CD4-positive, alpha-beta T cell treated with Interleukin-17A for 4 hours (primary cell): ENCODE measurements around the gene HMCN1.

Experiments used
- DNase-seq: peaks from one replicate; pipeline ENCODE4 v3.0.0-alpha.2; 2020; ENCODE audit warnings: mixed read lengths

HMCN1 gene

GRCh38 chr1:185733818-185734735 is at the start of gene HMCN1:
HMCN1 (plus strand) TSS chr1:185734391; CDS start chr1:185734780, 389 bp downstream.
- peak; percentile 12 for DNase-seq

DNA sequence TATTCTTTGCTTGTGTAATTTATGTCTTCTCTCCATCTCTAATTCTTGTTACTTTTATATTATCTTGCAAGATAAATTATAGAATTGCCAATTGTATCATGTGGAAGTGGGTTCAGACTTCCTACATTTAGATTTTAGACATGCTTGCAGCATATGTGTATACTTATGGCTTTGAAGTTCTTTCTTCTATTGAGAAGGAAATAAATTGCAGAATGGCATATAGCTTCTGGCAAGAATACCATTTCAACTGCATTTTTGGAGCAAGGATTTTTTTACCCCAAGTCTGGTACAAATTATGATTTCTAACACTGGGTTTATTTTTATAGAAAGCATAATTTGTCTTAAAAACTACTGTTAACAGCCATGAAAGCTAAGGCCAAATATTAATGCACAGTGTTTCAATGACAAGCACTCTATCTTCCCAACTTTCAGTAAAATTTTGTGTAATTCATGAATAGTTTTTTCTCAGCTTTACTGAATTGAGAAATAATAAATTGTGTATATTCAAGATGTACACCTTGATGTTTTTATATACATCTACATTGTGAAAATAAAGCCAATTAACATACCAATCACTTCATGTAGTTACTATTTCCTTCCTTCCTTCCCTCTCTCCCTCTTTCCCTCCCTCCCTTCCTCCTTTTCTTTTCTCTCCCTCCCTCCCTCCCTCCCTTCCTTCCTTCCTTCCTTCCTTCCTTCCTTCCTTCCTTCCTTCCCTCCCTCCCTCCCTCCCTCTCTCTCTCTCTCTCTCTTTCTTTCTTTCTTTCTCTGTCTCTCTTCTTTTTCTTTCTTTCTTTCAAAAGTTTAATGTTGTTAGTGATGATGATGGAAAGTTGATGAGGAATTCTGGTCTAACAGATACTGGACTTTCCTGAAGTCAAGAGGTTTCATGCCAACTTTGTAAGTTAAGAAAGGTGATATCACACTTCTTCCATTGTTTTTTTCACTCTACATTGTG is 47.1 kb upstream of the HMCN1 start:
- DNase-seq = no peak

GRCh38 chr1:185690527-185690926 is 43.7 kb upstream of the HMCN1 start:
- DNase-seq = no peak

DNA sequence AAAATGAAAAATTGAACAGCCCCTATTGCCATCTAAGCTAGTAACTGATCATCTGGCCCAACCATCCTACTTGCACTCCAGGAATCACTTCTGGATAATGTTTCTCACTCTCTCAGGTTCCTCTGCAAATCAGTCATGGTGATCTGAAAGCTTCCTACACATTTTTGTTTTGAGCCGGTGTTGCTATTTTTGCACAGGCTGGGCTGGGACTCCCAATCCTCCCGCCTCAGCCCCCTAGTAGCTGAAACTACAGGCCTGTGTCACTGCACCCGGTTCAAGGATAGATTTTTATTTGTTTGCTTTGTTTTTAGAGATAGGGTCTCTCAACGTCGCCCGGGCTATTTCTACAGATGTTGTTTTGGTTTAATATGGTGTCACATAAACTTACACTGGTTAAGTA is 40.5 kb upstream of the HMCN1 start:
- no peak for DNase-seq

- DNase-seq = peak; percentile 27
These were observed 40.1 kb upstream of the HMCN1 start for GRCh38 chr1:185694081-185694480.

- DNase-seq = no peak
These were observed 38.9 kb upstream of the HMCN1 start for GRCh38 chr1:185695299-185695698.

DNA sequence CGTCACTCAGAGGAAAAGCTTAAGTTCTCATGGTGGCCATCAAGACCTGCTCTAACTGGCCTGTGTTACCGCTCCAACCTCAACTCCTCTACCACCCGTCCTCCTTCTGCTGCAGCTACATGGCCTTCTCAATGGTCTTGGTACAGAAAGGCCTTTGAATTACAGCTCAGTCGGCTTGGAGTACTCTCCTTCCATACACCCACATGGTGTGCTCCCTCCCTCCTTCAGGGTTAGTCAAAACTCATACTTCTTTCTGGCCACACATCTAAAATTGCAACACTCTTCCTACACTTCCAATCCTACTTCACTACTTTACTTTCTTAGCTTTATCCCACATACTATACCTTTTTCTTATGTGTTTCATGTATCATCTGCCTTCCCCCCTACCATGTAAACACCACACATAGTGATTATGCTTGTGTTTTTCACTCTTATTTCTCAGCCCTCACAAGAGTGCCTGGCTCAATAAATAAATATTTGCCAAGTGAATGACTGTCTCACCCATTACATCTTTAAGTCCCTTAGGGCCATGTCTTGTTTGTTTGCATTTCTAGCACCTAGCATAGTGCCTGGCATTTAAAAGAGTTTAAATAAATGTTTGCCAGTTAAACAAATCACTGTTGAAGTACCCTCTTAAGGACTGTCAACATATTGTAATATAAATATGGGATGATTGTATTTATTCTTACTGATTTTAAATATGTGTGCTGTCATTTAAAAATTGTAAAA is 37.6 kb upstream of the HMCN1 start:
- no peak for DNase-seq

DNA sequence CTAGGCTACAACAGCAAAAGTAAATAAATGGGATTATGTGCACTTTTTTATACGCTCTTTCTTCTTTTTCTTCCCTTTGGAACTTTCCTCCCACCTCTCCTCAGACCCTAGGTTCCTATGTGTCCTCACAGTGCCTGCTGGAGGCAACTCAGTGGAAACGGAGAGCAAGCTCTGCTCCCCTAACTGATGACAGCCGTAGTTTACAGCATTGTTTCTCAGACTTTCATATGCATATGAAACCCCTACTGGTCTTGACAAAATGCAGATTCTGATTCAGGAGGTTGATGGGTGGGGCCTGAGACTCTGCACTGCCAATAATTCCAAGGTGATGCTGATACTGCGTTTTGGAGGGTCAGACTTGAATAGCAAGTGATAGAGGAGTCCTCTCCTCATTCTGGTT is 34.3 kb upstream of the HMCN1 start:
- DNase-seq = no peak

DNA sequence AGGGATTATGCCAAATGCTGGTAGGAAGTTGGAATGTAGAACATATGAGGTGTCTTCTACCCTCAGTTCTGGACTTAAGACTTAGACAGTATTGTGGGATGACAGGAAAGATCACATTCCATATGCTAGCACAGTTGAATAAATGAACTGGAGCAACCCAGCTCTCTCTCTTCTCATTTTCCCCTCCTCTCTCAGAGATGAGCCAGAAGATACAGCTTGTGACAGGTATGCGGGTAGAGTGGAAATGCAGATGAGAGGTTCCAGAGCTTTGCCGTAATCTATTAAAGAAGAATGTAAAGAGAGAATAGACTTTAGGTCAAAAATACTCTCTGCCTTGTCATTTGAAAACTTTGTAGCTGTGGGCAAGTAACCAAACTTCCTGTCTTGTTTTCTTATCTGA is 32.5 kb upstream of the HMCN1 start:
- DNase-seq = no peak

- DNase-seq = no peak
These were observed 30.0 kb upstream of the HMCN1 start for GRCh38 chr1:185704181-185704580.

GRCh38 chr1:185716095-185716494 is 18.1 kb upstream of the HMCN1 start:
- no peak for DNase-seq

GRCh38 chr1:185719021-185719420 is 15.2 kb upstream of the HMCN1 start:
- no peak for DNase-seq

DNA sequence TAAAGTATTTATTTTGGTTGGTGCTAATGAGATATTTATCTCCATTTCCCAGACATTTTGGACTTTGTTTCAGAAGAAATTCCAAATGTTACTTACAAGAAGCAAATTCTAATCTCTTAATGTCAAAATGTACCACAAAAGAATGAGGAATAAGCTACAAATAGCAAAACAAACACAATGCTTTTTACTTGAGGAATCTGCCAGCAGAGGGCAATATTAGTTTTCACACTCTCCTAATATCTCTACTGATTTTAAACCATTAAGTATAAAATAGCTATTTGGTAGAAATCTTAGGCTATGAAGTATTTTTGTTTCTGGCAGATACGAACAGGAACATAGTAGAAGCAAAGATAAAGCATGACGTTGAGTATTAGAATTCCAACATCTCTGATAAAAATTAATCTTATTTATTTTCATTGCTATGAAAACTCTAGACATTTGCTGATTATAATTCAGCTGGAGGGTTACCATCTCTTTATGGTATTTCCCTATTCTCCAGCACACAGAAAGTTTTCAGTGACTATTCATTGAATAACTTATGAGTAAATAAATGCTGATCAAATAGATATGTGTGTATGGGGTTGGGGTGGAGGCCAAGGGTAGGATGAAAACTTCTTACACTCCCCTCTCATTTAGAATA is 13.4 kb upstream of the HMCN1 start:
- no peak for DNase-seq

DNA sequence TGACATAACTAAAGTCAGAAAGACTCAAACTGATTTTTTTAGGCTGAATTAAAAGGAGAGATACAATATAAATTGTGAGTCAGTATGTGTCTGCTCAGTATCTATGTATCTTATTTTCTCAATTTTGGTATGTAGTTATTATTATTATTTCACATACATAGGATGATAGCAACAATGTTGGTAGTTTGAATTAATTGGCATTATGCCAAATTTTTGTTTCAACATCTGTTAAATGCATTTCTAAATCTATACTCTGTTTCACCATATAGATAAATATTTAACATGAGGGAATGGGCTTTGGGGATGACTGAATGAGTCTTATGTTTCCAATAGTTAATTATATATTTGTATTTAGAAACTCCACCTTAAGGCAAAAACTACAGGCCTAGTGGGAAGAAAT is 12.6 kb upstream of the HMCN1 start:
- DNase-seq = no peak

DNA sequence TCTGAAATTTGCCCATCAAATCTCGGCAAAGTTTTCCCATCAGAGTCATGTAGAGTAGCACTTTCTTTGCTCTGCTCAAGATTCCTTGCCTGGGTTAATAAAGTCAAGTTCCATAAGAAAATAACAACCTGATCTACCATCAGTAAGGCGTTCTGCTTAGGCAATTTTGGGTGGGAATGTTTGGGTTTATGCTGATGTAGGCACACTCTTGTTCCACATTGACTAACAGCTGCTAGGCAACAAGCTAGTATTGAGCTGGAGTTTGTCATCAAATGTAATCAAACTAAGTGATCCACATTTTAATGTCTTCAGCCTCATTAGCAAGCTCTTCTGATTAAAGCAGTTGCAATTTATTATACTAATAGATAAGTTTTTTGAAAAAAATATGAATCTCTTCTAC is 12.1 kb upstream of the HMCN1 start:
- DNase-seq = no peak

- no peak for DNase-seq
These were observed 6.5 kb upstream of the HMCN1 start for GRCh38 chr1:185727726-185728125.

GRCh38 chr1:185731446-185731845 is 2.7 kb upstream of the HMCN1 start:
- no peak for DNase-seq

GRCh38 chr1:185732951-185733350 is 1.2 kb upstream of the HMCN1 start:
- no peak for DNase-seq

DNA sequence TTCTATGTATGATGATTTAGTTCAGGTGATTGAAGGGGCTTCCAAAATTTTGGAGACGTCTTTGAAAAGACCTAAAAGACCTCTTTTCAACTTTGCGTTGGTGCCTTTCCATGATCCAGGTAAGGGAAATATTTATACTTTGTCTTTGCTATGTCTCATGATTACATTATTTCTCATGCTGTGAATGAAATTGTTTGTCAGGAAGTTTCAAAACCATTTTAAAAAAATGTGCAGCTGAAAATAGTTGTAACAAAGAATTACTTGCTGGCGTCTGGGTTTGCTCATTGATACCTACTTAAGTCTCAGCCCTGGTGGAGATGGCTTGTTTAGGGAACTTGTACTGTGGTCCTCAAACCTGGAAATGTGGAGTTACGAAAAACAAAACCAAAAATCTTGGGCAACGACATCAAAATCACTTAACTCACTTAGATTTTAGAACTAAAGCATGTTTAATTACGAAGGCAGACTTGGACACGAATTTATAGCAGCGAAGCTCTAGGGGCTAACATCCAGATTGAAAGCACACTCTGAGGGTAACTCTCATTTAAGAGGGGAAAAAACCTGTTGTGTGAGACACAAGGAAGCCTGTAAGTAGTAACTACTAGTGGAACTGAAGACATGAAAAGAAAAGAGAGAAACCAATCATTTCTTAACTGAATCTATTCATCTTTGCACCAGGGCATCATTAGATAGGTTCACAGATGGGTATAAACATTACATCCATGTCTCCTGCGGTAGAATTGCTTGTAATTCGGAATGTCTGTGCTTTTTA is 924 bp downstream of the HMCN1 start:
- no peak for DNase-seq

DNA sequence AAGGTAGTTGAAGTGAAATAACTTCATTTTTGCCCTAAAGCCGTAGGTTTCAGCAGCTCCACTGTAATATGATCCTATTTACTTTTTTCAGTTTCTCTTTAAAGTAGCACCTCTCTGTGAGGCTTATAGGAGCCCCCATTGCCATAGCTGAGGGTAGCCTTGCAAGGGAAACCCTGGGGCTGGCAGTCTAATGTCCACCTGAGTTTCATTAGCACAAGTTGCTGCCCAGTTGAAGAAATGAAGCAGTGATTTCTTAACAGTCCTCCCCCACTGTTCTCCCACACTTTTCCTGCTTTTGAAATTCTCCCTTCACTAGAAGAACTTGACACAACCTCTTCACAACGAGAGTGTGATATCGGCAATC is 1.5 kb downstream of the HMCN1 start:
- no peak for DNase-seq

GRCh38 chr1:185739967-185740366 is 5.8 kb downstream of the HMCN1 start:
- DNase-seq = no peak

DNA sequence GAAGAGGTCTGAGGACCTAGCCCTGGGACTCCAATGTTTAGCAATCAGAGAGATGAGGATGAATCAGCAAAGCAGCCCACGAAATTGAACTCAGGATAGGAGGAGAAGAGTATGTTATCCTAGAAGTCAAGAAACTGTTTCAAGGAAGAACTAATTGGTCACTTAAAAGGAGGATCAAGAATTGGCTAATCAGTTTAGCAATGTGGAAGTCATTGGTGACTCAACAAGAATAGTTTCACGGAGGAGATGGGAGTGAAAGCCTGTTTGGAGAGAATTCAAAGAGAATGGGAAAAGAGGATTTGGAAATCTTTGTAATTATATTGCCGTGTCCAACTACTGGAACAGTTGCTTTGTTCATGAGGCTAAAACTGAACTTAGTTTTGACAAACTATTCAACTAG is 7.4 kb downstream of the HMCN1 start:
- no peak for DNase-seq
